Lower leg skin (tissue), 4 donors: ENCODE data around the gene ARGLU1. TPM values are rescaled to one million over a fixed set of nuclear protein-coding genes. Genes with fewer than 3 reads are reported as not detected.
A peak's percentile ranks its signal among the peaks of the same experiment; 100 is the strongest.

Experiments used
- DNase-seq, 2 donors: peaks; one replicate each; pipeline ENCODE4 v3.0.0-alpha.2; 2019; ENCODE audit warnings: low spot score in 2 of 2
- H3K4me3 ChIP-seq: fragments of 200-600 bp; sonication (generic); 2 replicates; pipeline ENCODE4 v1.5.1; 2017; ENCODE audit warnings: mild to moderate bottlenecking, low read depth; ENCODE audit not compliant: poor library complexity, severe bottlenecking
- CTCF ChIP-seq, 3 donors: fragments of 450-650 bp; IDR thresholded peaks; one replicate each; pipeline ENCODE4 v1.5.1; 2016; ENCODE audit warnings: antibody characterized with exemption in 3 of 3, mild to moderate bottlenecking in 3 of 3, moderate library complexity in 2 of 3
- POLR2A ChIP-seq, 2 donors: fragments of 450-650 bp; IDR thresholded peaks; one replicate each; pipeline ENCODE4 v1.6.1; 2016 to 2017; ENCODE audit warnings: antibody characterized with exemption in 2 of 2, mild to moderate bottlenecking in 1 of 2, moderate library complexity in 1 of 2
- WGBS, 2 donors: methylation state at CpG; one replicate each; pipeline ENCODE4 v1.1.5; 2018; 5-methylcytosine and 5-hydroxymethylcytosine counted together
- intact Hi-C: fragments of 100-400 bp; cut with DNase I; formaldehyde crosslinking; loops from one replicate; pipeline ENCODE4 v1.15.0; 2023; ENCODE audit warnings: low total_unique reads
- total RNA-seq, 4 donors: library from RNA; depleted of rRNA; stranded (reverse); fragments of >200 nt; gene quantifications; one replicate each; pipeline ENCODE4 v1.1.0, GENCODE V29; 2016

ARGLU1 gene
- total RNA-seq, 4 donors from 2014 or later, result 44.7 to 73.0 (median 48.4) TPM

- TF ChIP-seq CTCF (IDR thresholded peaks at IDR 0.05) (no peak), POLR2A (IDR thresholded peaks at IDR 0.05) (no peak)
- DNase-seq, result no peak
- no peak overlapping the region for H3K4me3 ChIP-seq
- WGBS, 2 donors, result 58 to 66% methylated on average over 3 of the region's 3 CpGs
- intact Hi-C loops, result loop anchor here (1.0 kb wide), 1 partner anchor 38 kb away; no protein-coding TSS in a partner anchor
Measured at GRCh38 chr13:106525865-106526264, 42.1 kb downstream of the ARGLU1 start.

GRCh38 chr13:106524108-106524507, 43.8 kb downstream of the ARGLU1 start:
- 55 to 59% methylated on average over 2 of the region's 2 CpGs for WGBS, 2 donors
- H3K4me3 ChIP-seq, result no peak overlapping the region
- no peak for TF ChIP-seq POLR2A (IDR thresholded peaks at IDR 0.05)
- TF ChIP-seq CTCF (IDR thresholded peaks at IDR 0.05), result no peak
- no peak for DNase-seq
- intact Hi-C loops, result no loop called here

DNA sequence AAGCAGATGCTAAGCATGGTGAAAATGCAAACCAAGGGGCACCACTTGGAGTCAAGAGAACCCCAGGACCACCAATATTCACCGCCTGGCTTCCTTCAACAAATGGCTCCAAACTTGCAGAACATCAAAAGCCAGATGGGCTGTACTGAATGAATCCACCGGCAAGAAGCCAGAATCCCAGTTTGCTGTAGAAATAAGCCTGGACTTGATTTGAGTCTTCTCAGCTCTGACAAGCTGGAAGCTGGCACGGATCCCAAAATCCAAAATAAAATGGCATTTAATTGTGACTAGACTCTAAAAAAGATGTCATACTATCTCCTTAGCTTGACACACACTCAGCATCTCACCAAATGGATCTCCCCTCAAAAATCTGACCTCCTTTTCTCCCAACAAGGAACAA, 44.4 kb downstream of the ARGLU1 start:
- peak in 1 of 2 donors; percentile 55 for DNase-seq
- intact Hi-C loops, result no loop called here
- WGBS, 2 donors, result 31 to 36% methylated on average over 3 of the region's 3 CpGs
- no peak overlapping the region for H3K4me3 ChIP-seq
- TF ChIP-seq CTCF (IDR thresholded peaks at IDR 0.05) (no peak), POLR2A (IDR thresholded peaks at IDR 0.05) (no peak)

GRCh38 chr13:106522898-106523525, 44.9 kb downstream of the ARGLU1 start:
- WGBS, 2 donors, result 51 to 61% methylated on average over 7 of the region's 7 CpGs

GRCh38 chr13:106522112-106522705, 45.7 kb downstream of the ARGLU1 start:
- no peak overlapping the region for H3K4me3 ChIP-seq
- TF ChIP-seq CTCF (IDR thresholded peaks at IDR 0.05), result no peak
- TF ChIP-seq POLR2A (IDR thresholded peaks at IDR 0.05), result no peak
- WGBS, 2 donors, result 46 to 51% methylated on average over 5 of the region's 5 CpGs
- intact Hi-C loops, result no loop called here
- DNase-seq, result no peak

More at GRCh38 chr13:106522898-106523525, 44.9 kb downstream of the ARGLU1 start:
- no peak for DNase-seq
- TF ChIP-seq CTCF (IDR thresholded peaks at IDR 0.05), result no peak
- TF ChIP-seq POLR2A (IDR thresholded peaks at IDR 0.05), result no peak
- no peak overlapping the region for H3K4me3 ChIP-seq
- intact Hi-C loops, result no loop called here
